Keratinocyte (primary cell): ENCODE measurements around the gene DENND2C.

Experiments used
- CTCF ChIP-seq, 3 experiments: IDR thresholded peaks in 1 of 3; conservative IDR thresholded peaks in 1 of 3; optimal IDR thresholded peaks in 1 of 3; 2 replicates in 2 of 3; 3 replicates in 1 of 3; pipeline versions ENCODE3 to v1.5.1; 2011; ENCODE audit warnings: low read length in 3 of 3, mild to moderate bottlenecking in 3 of 3, moderate library complexity in 2 of 3, control low read depth in 1 of 3, inconsistent platforms in 1 of 3; ENCODE audit not compliant: insufficient read depth in 2 of 3; ENCODE audit errors: extremely low read depth in 1 of 3
- EZH2 ChIP-seq: IDR thresholded peaks from one replicate; pipeline ENCODE4 v1.6.1; 2012; ENCODE audit warnings: inconsistent platforms, mild to moderate bottlenecking, low read length, moderate library complexity

- TF ChIP-seq CTCF (optimal IDR thresholded peaks at IDR 0.05 in 1 of 3, IDR thresholded peaks at IDR 0.05 in 1 of 3, conservative IDR thresholded peaks at IDR 0.05 in 1 of 3; ENCODE audit: extremely low read depth in 1 of 3, insufficient read depth in 2 of 3, low read length in 3 of 3) (no peak), EZH2 (no peak)
Observed at GRCh38 chr1:114627107-114627506, 42.7 kb downstream of the DENND2C start.
